Trophoblast cell (in vitro differentiated cells and primary cell): Measurements from ENCODE around the gene CHGA.

Source experiments
- DNase-seq, 2 donors: peaks; one replicate each; pipeline ENCODE4 v3.0.0-alpha.2; 2016
- H2AFZ ChIP-seq: 2 replicates; pipeline ENCODE4 v1.6.1; 2013; ENCODE audit warnings: low read length, moderate library complexity, mild to moderate bottlenecking; ENCODE audit not compliant: insufficient read depth, poor library complexity
- H2AK5ac ChIP-seq: 2 replicates; pipeline ENCODE4 v1.6.1; 2013; ENCODE audit warnings: mild to moderate bottlenecking, low read length
- H2BK120ac ChIP-seq: 2 replicates; pipeline ENCODE4 v1.6.1; 2013; ENCODE audit warnings: low read length, mild to moderate bottlenecking, moderate library complexity; ENCODE audit not compliant: insufficient read depth, poor library complexity
- H2BK12ac ChIP-seq: 2 replicates; pipeline ENCODE4 v1.6.1; 2013; ENCODE audit warnings: mild to moderate bottlenecking, low read length, moderate library complexity
- H2BK5ac ChIP-seq: 2 replicates; pipeline ENCODE4 v1.6.1; 2013; ENCODE audit warnings: low read length, low read depth, moderate library complexity, mild to moderate bottlenecking; ENCODE audit not compliant: poor library complexity
- H3K14ac ChIP-seq: 2 replicates; pipeline ENCODE4 v1.6.1; 2013; ENCODE audit warnings: mild to moderate bottlenecking, low read length
- H3K18ac ChIP-seq: 2 replicates; pipeline ENCODE4 v1.6.1; 2013; ENCODE audit warnings: mild to moderate bottlenecking, low read length
- H3K23ac ChIP-seq: 2 replicates; pipeline ENCODE4 v1.6.1; 2013; ENCODE audit warnings: low read length
- H3K27ac ChIP-seq: 2 replicates; pipeline ENCODE4 v1.5.1; 2013; ENCODE audit warnings: low read depth, mild to moderate bottlenecking, inconsistent platforms, low read length, moderate library complexity
- H3K27me3 ChIP-seq: 2 replicates; pipeline ENCODE4 v1.6.1; 2013; ENCODE audit warnings: inconsistent platforms, mild to moderate bottlenecking, low read length, moderate library complexity; ENCODE audit not compliant: insufficient read depth
- H3K36me3 ChIP-seq, 2 experiments: 1 replicate in 1 of 2; 2 replicates in 1 of 2; pipeline ENCODE4 v1.6.1; 2013; ENCODE audit warnings: low read length in 2 of 2, mild to moderate bottlenecking in 2 of 2, moderate library complexity in 1 of 2; ENCODE audit not compliant: insufficient read depth in 2 of 2, control insufficient read depth in 1 of 2
- H3K4ac ChIP-seq: 2 replicates; pipeline ENCODE4 v1.6.1; 2013; ENCODE audit warnings: low read depth, mild to moderate bottlenecking, low read length, moderate library complexity
- H3K4me1 ChIP-seq, 2 experiments: 1 replicate in 1 of 2; 2 replicates in 1 of 2; pipeline ENCODE4 v1.6.1; 2013; ENCODE audit warnings: low read length in 2 of 2, mild to moderate bottlenecking in 2 of 2, moderate library complexity in 1 of 2; ENCODE audit not compliant: insufficient read depth in 2 of 2, control insufficient read depth in 1 of 2
- H3K4me2 ChIP-seq: 2 replicates; pipeline ENCODE4 v1.6.1; 2013; ENCODE audit warnings: inconsistent platforms, mild to moderate bottlenecking, low read length, moderate library complexity
- H3K4me3 ChIP-seq: 2 replicates; pipeline ENCODE4 v1.5.1; 2013; ENCODE audit warnings: mild to moderate bottlenecking, low read depth, low read length, inconsistent platforms
- H3K79me1 ChIP-seq: one replicate; pipeline ENCODE4 v1.6.1; 2013; ENCODE audit warnings: low read length
- H3K79me2 ChIP-seq: 2 replicates; pipeline ENCODE4 v1.6.1; 2013; ENCODE audit warnings: low read length, mild to moderate bottlenecking; ENCODE audit not compliant: control insufficient read depth, insufficient read depth, poor library complexity
- H3K9ac ChIP-seq: 2 replicates; pipeline ENCODE4 v1.6.1; 2013; ENCODE audit warnings: mild to moderate bottlenecking, low read length
- H3K9me3 ChIP-seq: 2 replicates; pipeline ENCODE4 v1.6.1; 2013; ENCODE audit warnings: low read depth, mild to moderate bottlenecking, control low read depth, inconsistent platforms, low read length; ENCODE audit not compliant: insufficient read depth
- H4K12ac ChIP-seq: 2 replicates; pipeline ENCODE4 v1.6.1; 2013; ENCODE audit warnings: low read depth, mild to moderate bottlenecking, low read length, moderate library complexity
- H4K8ac ChIP-seq: 2 replicates; pipeline ENCODE4 v1.6.1; 2013; ENCODE audit warnings: low read depth, mild to moderate bottlenecking, low read length, moderate library complexity
- H4K91ac ChIP-seq: one replicate; pipeline ENCODE4 v1.6.1; 2013; ENCODE audit warnings: low read depth, mild to moderate bottlenecking, low read length, moderate library complexity
- WGBS: extraction: QIAGEN DNeasy Blood & Tissue Kit; methylation state at CpG from one replicate; pipeline ENCODE4 v1.1.7; 2013; ENCODE audit warnings: missing lambda C conversion rate; ENCODE audit not compliant: insufficient read length, insufficient coverage; ENCODE audit errors: extremely low coverage; 5-methylcytosine and 5-hydroxymethylcytosine counted together

Gene CHGA

GRCh38 chr14:92942136-92942535 is 19.2 kb downstream of the CHGA start:
- Histone ChIP-seq H3K4me3 (no peak overlapping the region), H3K9me3 (no peaks in the 10 kb centered on the region), H3K4ac (no peak overlapping the region), H2AK5ac (no peak overlapping the region), H4K8ac (no peak overlapping the region), H3K27me3 (no peaks in the 10 kb centered on the region), H3K79me1 (no peaks in the 10 kb centered on the region), H3K9ac (no peak overlapping the region), H3K36me3 (no peaks in the 10 kb centered on the region), H3K27ac (no peak overlapping the region), H2BK5ac (no peak overlapping the region), H3K14ac (no peak overlapping the region), H2AFZ (no peak overlapping the region), H3K4me1 (no peaks in the 10 kb centered on the region), H4K12ac (no peak overlapping the region), H3K4me2 (no peak overlapping the region), H3K18ac (no peak overlapping the region), H3K23ac (no peak overlapping the region), H3K79me2 (no peaks in the 10 kb centered on the region), H2BK12ac (no peak overlapping the region), H4K91ac (no peak overlapping the region), H2BK120ac (no peak overlapping the region)
- WGBS = no CpG with 5 or more reads among the region's 5 CpGs
- DNase-seq = no peak

GRCh38 chr14:92942576-92942975 is 19.6 kb downstream of the CHGA start:
- Histone ChIP-seq H2BK120ac (no peak overlapping the region), H3K27ac (no peak overlapping the region), H4K8ac (no peak overlapping the region), H3K14ac (no peak overlapping the region), H3K79me2 (no peaks in the 10 kb centered on the region), H4K12ac (no peak overlapping the region), H3K23ac (no peak overlapping the region), H2AK5ac (no peak overlapping the region), H3K18ac (no peak overlapping the region), H2BK12ac (no peak overlapping the region), H3K9ac (no peak overlapping the region), H2BK5ac (no peak overlapping the region), H3K4me2 (no peak overlapping the region), H3K4me1 (no peaks in the 10 kb centered on the region), H2AFZ (no peak overlapping the region), H3K4me3 (no peak overlapping the region), H3K79me1 (no peaks in the 10 kb centered on the region), H3K27me3 (no peaks in the 10 kb centered on the region), H3K9me3 (no peaks in the 10 kb centered on the region), H3K4ac (no peak overlapping the region), H3K36me3 (no peaks in the 10 kb centered on the region), H4K91ac (no peak overlapping the region)
- WGBS = no CpG with 5 or more reads among the region's 8 CpGs
- DNase-seq = no peak

GRCh38 chr14:92942976-92943710 is 20.2 kb downstream of the CHGA start:
- no peak overlapping the region for H3K9ac ChIP-seq
- no peaks in the 10 kb centered on the region for H3K79me1 ChIP-seq
- no peaks in the 10 kb centered on the region for H3K4me1 ChIP-seq
- H3K23ac ChIP-seq = no peak overlapping the region
- H3K14ac ChIP-seq = no peak overlapping the region
- DNase-seq = no peak
- no CpG with 5 or more reads among the region's 30 CpGs for WGBS
- no peak overlapping the region for H2AFZ ChIP-seq
- no peaks in the 10 kb centered on the region for H3K36me3 ChIP-seq
- no peak overlapping the region for H4K12ac ChIP-seq
- H2BK120ac ChIP-seq = no peak overlapping the region
- no peak overlapping the region for H3K18ac ChIP-seq
- no peak overlapping the region for H3K4ac ChIP-seq
- no peak overlapping the region for H4K8ac ChIP-seq
- no peak overlapping the region for H2BK5ac ChIP-seq
- H3K4me3 ChIP-seq = no peak overlapping the region
- no peak overlapping the region for H3K27ac ChIP-seq
- H3K27me3 ChIP-seq = no peaks in the 10 kb centered on the region
- H3K79me2 ChIP-seq = no peaks in the 10 kb centered on the region
- H3K9me3 ChIP-seq = no peaks in the 10 kb centered on the region
- H2BK12ac ChIP-seq = no peak overlapping the region
- no peak overlapping the region for H4K91ac ChIP-seq
- no peak overlapping the region for H3K4me2 ChIP-seq
- no peak overlapping the region for H2AK5ac ChIP-seq

GRCh38 chr14:92943855-92944570 is 21.1 kb downstream of the CHGA start:
- no CpG with 5 or more reads among the region's 17 CpGs for WGBS
- H2BK5ac ChIP-seq = no peak overlapping the region

More at GRCh38 chr14:92943855-92944570, 21.1 kb downstream of the CHGA start:
- H3K27ac ChIP-seq = no peak overlapping the region
- no peak for DNase-seq
- no peaks in the 10 kb centered on the region for H3K36me3 ChIP-seq
- no peaks in the 10 kb centered on the region for H3K27me3 ChIP-seq
- H3K9ac ChIP-seq = no peak overlapping the region
- H3K18ac ChIP-seq = no peak overlapping the region
- no peak overlapping the region for H3K23ac ChIP-seq
- no peak overlapping the region for H2BK12ac ChIP-seq
- no peaks in the 10 kb centered on the region for H3K9me3 ChIP-seq
- no peak overlapping the region for H4K8ac ChIP-seq
- no peak overlapping the region for H3K4me2 ChIP-seq
- H3K4ac ChIP-seq = no peak overlapping the region
- H3K79me2 ChIP-seq = no peaks in the 10 kb centered on the region
- no peak overlapping the region for H2AFZ ChIP-seq
- no peak overlapping the region for H2BK120ac ChIP-seq
- H3K79me1 ChIP-seq = no peaks in the 10 kb centered on the region
- H4K12ac ChIP-seq = no peak overlapping the region
- no peak overlapping the region for H4K91ac ChIP-seq
- H3K14ac ChIP-seq = no peak overlapping the region
- H3K4me3 ChIP-seq = no peak overlapping the region
- no peaks in the 10 kb centered on the region for H3K4me1 ChIP-seq
- no peak overlapping the region for H2AK5ac ChIP-seq
